CD4-positive, alpha-beta T cell treated with Interleukin-6 for 4 hours (primary cell): ENCODE results near the gene GYS1.
A peak's percentile ranks its signal among the peaks of the same experiment; 100 is the strongest.

Experiments used
- DNase-seq: peaks from one replicate; pipeline ENCODE4 v3.0.0-alpha.2; 2020; ENCODE audit warnings: mixed read lengths

GYS1 gene

DNA sequence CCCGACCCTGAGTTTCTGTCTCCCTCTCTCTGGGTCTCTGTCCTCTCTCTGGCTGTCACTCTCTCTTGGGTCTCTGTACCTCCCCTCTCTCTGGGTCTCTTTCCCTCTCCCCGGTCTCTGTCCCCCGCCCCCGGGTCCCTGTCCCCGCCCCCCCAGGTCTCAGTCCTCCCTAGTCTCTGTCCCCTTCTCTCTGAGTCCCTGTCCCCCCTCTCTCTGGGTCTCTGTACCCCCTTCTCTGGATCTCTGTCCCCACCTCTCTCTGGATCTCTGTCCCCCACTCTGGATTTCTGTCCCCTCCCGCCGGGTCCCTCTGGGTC is 30.3 kb downstream of the GYS1 start:
- no peak for DNase-seq

DNA sequence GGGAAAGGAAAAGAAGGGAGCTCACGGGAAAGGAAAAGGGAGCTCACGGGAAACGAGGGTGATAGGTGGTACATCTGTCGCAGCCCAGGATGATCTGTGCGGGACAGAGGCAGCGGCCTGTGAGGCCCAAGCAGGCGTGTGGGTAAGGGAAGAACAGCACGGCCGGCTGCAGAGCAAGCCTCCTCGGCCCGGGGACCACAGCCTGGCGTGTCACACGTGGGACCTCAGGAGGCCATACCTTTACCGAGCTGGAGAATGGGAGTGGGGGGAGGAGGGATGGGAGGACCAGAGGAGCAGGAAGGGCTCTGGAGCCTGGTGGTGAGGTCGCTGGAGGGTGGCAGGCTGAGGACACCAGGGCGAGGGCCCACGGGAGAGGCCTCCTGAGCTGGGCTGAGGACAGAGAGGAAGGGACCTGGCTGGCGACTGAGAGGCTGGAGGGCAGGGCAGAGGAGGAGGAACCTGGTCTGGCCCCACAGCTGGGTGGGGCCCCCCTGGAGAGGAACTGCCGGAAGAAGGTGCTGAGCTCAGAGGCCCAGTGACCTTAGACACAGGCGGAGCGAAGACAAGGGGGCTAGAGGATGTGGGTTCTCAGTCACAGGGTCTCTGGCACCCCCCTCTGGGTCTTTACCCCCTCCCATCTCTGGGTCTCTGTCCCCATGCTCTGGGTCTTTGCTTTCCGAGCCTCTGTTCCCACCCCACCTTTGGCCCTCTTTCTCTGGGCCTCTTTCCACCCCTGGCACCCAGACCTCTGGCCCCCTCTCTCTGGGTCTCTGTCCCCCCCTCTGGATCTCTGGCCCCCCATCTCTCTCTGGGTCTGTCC is 30.9 kb downstream of the GYS1 start:
- DNase-seq, result peak; percentile 46

- DNase-seq, result no peak
Measured at GRCh38 chr19:48961673-48962028, 31.5 kb downstream of the GYS1 start.

GRCh38 chr19:48961051-48961649 is 32.0 kb downstream of the GYS1 start:
- DNase-seq, result no peak

DNA sequence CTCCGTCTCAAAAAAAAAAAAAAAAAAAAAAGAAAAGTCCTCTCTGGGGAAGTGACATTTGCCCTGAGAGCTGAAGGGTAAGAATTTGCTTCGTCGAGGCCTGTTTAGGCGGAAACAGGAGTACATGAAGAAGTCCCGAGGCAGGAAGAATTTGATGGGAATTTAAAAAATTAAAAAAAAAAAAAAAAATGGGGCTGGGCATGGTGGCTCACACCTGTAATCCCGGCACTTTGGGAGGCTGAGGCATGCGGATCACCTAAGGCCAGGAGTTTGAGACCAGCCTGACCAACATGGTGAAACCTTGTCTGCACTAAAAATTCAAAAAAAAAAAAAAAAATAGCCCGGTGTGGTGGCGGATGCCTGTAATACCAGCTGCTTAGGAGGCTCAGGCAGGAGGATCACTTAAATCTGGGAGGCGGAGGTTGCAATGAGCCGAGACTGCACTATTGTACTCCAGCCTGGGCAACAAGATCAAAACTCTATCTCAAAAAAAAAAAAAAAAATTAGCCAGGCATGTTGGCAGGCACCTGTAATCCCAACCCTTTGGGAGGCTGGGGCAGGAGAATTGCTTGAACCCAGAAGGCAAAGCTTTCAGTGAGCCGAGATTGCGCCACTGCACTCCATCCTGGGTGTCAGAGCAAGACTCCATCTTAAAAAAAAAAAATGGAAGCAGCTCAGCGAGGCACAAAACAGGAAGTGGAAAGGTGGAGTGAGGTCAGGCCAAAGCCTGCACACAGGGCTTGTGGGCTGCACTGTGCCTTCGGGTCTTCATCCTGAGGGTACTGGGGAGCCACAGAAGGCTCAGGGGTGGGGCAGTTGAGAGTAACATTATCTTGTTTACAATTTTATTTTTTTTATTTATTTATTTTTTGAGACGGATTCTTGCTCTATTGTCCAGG is 33.5 kb downstream of the GYS1 start:
- DNase-seq, result no peak

GRCh38 chr19:48958006-48958405 is 35.1 kb downstream of the GYS1 start:
- no peak for DNase-seq

DNA sequence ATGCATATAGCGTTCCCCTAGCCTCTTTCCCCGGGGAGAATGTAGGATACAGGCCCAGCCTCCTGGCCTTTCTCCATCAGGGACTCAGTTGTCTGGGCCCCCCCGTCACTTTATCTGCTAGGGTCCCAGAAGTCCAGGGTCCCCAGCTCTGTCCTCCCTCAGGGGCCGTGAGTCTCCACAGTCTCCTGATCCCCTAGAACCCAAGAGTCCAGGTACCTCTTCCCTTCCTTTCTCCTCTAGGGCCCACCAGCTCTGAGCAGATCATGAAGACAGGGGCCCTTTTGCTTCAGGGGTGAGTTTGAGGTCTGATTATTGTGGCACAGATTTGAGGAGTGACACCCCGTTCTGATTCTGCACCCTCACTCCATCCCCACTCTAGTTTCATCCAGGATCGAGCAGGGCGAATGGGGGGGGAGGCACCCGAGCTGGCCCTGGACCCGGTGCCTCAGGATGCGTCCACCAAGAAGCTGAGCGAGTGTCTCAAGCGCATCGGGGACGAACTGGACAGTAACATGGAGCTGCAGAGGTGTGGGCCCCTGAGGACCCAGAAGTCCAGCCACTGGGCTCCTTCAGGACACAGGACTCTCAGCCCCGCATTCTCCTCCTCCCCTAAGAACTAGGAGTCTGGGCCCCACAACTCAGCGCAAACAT is 37.7 kb downstream of the GYS1 start:
- no peak for DNase-seq

DNA sequence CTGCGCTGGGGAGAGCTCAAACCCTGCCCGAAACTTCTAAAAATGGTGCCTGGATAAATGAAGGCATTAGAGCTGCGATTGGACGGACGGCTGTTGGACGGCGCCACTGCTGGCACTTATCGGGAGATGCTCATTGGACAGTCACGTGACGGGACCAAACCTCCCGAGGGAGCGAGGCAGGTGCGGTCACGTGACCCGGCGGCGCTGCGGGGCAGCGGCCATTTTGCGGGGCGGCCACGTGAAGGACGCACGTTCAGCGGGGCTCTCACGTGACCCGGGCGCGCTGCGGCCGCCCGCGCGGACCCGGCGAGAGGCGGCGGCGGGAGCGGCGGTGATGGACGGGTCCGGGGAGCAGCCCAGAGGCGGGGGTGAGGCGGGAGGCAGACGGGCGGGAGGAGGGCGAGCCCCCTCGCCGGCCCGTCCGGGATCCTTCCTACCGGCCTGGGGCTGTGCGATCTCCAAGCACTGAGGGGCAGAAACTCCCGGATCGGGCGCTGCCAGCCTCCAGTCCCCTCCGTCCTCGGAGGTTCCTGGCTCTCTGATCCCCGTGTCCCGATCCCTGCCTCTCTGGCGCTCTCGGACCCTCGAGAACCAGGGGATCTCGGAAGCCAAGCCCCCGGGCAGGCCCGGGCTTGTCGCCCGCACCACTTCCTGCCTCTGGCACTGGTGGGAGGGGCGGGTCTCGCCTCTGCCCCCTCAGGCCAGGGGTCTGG is 38.4 kb downstream of the GYS1 start, which contains the start of gene BAX:
TSS of gene BAX (plus strand) at position 281 of the 713 bp plus-strand sequence. CDS start at position 335, 54 bp downstream.
- DNase-seq, result peak; percentile 91

DNA sequence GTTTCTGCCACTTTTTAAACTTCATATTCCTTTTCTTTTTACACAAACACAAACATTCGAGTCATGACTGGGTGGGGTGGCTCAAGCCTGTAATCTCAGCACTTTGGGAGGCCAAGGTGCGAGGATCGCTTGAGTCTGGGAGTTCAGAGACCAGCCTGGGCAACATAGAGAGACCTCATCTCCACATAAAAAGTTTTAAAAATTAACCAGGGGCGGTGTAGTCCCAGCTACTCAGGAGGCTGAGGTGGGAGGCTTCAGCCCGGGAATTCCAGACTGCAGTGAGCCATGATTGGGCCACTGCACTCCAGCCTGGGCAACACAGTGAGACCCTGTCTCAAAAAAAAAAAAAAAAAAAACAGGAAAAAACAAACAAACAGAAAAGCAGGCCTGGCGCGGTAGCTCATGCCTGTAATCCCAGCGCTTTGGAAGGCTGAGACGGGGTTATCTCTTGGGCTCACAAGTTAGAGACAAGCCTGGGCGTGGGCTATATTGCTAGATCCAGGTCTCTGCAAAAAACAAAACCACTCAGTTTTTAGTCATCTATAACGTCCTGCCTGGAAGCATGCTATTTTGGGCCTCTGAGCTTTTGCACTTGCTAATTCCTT is 39.0 kb downstream of the GYS1 start:
- DNase-seq, result no peak

DNA sequence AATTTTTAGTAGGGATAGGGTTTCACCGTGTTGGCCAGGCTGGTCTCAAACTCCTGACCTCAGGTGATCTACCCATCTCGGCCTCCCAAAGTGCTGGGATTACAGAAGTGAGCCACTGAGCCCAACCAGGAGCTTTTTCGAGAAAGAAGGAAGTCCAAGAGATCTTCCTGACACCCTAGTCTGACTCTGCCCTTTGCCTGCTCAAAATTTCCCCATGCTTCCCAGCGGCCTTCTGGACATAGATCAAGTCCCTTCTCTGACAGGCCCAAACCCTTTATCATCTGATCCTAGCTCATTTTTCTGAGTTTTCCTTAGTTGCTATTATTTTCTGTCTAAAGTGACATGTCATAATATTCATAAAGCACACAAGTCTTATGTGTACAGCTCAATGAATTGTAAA is 40.0 kb downstream of the GYS1 start:
- no peak for DNase-seq

DNA sequence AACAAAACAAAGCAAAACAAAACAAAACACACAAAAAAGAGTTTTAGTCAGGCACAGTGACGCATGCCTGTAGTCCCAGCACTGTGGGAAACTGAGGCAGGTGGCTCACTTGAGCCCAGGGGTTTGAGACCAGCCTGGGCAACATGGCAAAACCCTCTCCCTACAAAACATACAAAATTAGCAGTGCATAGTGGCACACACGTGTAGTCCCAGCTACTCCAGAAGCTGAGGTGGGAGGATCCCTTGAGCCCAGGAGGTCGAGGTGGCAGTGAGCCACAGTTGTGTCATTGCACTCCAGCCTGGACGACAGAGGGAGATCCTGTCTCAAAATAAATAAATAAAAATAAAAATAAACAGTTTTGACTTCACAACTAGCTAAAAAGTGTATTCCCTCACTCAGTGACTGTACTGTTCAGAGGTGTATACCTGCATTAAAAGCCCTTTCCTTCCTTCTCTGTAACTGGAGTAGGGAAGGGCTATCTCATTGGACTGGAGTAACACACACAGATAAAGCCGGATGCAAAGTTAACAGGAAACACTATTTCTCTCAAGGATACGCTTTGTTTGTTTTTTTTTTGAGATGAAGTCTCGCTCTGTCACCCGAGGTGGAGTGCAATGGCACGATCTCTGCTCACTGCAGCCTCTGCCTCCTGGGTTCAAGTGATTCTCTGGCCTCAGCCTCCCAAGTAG is 42.1 kb downstream of the GYS1 start:
- DNase-seq, result no peak

- DNase-seq, result no peak
Measured at GRCh38 chr19:48950159-48950558, 43.0 kb downstream of the GYS1 start.

GRCh38 chr19:48947258-48947542 is 45.9 kb downstream of the GYS1 start:
- no peak for DNase-seq

GRCh38 chr19:48946463-48947257 is 46.4 kb downstream of the GYS1 start:
- no peak for DNase-seq

GRCh38 chr19:48945817-48946216 is 47.3 kb downstream of the GYS1 start:
- no peak for DNase-seq

DNA sequence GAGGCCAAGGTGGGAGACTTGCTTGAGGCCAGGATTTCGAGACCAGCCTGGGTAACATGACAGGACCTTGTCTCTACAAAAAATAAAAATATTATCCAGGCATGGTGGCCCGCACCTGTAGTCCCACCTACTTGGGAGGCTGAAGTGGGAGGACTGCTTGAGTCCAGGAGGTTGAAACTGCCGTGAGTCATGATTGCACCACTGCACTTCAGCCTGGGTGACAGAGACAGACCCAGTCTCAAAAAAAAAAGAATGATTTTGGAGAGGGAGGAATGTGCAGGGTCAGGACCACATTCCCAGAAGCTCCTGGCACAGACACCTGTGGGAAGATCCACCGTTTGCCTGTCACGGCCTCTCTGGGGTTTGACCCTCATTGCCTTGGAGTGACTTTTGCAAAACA is 47.7 kb downstream of the GYS1 start:
- no peak for DNase-seq

DNA sequence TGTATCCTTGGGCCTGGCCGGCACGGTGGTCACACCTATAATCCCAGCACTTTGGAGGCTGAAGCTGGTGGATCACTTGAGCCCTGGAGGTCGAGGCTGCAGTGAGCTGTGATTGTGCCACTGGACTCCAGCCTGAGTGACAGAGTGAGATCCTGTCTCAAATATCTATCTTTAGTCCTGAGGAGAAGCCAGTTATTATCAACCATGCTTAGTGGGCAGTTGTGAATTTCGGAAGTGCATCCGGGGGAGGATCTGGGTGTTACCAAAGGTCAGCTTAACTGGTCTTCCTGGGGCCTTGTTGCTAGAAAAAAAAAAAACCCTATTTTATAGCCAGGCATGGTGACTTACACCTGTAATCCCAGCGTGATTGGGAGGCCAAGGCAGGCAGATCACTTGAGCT is 50.0 kb downstream of the GYS1 start:
- no peak for DNase-seq

GRCh38 chr19:48940902-48941301 is 52.2 kb downstream of the GYS1 start:
- DNase-seq, result no peak

GRCh38 chr19:48938256-48938655 is 54.9 kb downstream of the GYS1 start:
- no peak for DNase-seq

- DNase-seq, result no peak
Measured at GRCh38 chr19:48935864-48936263, 57.2 kb downstream of the GYS1 start.

DNA sequence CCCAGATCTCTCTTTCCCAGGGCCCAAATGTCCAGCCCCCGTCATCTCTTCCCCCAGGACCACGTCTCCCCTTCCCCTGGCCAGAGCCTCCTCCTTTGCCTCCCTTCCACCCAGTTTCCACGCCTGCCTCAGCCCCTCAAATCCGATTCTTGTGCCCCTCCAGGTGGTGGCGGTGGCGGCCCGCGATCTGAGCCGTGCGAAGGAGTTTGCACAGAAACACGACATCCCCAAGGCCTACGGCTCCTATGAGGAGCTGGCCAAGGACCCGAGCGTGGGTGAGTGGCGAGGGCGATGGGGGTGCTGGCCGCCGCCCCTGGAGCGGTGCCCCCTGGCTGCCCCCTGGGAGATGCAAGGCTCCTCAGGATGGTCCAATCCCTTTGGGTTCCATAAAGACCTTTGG is 58.3 kb downstream of the GYS1 start:
- DNase-seq, result no peak
